ENCODE results near the gene ABCA4.

- TF ChIP-seq CTCF (IDR thresholded peaks at IDR 0.05) (no peak), EZH2 (IDR thresholded peaks at IDR 0.05) (no peak), EZH2phosphoT487 (IDR thresholded peaks at IDR 0.05) (no peak)
Observed at GRCh38 chr1:94113589-94114226, 7.2 kb downstream of the ABCA4 start.

Data from neural progenitor cell (in vitro differentiated cells).